HepG2 (cell line): ENCODE results near the gene ACAT2. TPM values are rescaled to one million over a fixed set of nuclear protein-coding genes. Genes with fewer than 3 reads are reported as not detected.

Source experiments
- DNMT3B ChIP-seq: conservative IDR thresholded peaks from 2 replicates; pipeline ENCODE4 v1.6.1; 2016; ENCODE audit warnings: missing biosample characterization, control low read depth
- EZH2 ChIP-seq: conservative IDR thresholded peaks from 2 replicates; pipeline ENCODE4 v1.6.1; 2012; ENCODE audit warnings: mild to moderate bottlenecking, low read depth, low read length, moderate library complexity
- GABPB1 ChIP-seq: IDR thresholded peaks from 2 replicates; pipeline ENCODE4 v1.6.1; 2016; ENCODE audit warnings: mild to moderate bottlenecking, missing genetic modification reagents, moderate library complexity, missing compliant biosample characterization
- IKZF5 ChIP-seq: IDR thresholded peaks from 2 replicates; pipeline ENCODE4 v1.6.1; 2018; ENCODE audit warnings: missing genetic modification reagents, mild to moderate bottlenecking, missing compliant biosample characterization
- NFIB ChIP-seq: sonication (generic); formaldehyde crosslinking; IDR thresholded peaks from 2 replicates; pipeline ENCODE4 v1.9.0; 2021; ENCODE audit warnings: missing genetic modification reagents, mild to moderate bottlenecking, borderline replicate concordance
- TGIF2 ChIP-seq: IDR thresholded peaks from 2 replicates; pipeline ENCODE4 v1.6.1; 2016; ENCODE audit warnings: control low read depth, missing compliant biosample characterization
- ZNF264 ChIP-seq: sonication (generic); formaldehyde crosslinking; IDR thresholded peaks from 2 replicates; pipeline ENCODE4 v1.4.0; 2020; ENCODE audit warnings: missing genetic modification reagents
- ZNF343 ChIP-seq: sonication (generic); formaldehyde crosslinking; IDR thresholded peaks from 2 replicates; pipeline ENCODE4 v1.4.0; 2020; ENCODE audit warnings: mild to moderate bottlenecking, missing genetic modification reagents
- ZNF44 ChIP-seq: sonication (generic); formaldehyde crosslinking; IDR thresholded peaks from 2 replicates; pipeline ENCODE4 v1.5.1; 2020; ENCODE audit warnings: mild to moderate bottlenecking, missing genetic modification reagents
- ZNF512B ChIP-seq: sonication (generic); formaldehyde crosslinking; IDR thresholded peaks from 2 replicates; pipeline ENCODE4 v1.5.1; 2020; ENCODE audit warnings: missing genetic modification reagents, mild to moderate bottlenecking, borderline replicate concordance
- ZNF572 ChIP-seq: sonication (generic); formaldehyde crosslinking; IDR thresholded peaks from 2 replicates; pipeline ENCODE4 v1.5.1; 2020; ENCODE audit warnings: mild to moderate bottlenecking, missing genetic modification reagents
- ZNF780A ChIP-seq: sonication (generic); formaldehyde crosslinking; IDR thresholded peaks from 2 replicates; pipeline ENCODE4 v1.8.0; 2022; ENCODE audit warnings: mild to moderate bottlenecking, missing genetic modification reagents, moderate library complexity
- ZNF883 ChIP-seq: sonication (generic); formaldehyde crosslinking; IDR thresholded peaks from 2 replicates; pipeline ENCODE4 v1.5.1; 2020; ENCODE audit warnings: mild to moderate bottlenecking, missing genetic modification reagents; ENCODE audit errors: not compliant biosample characterization
- polyA plus RNA-seq, 8 experiments: library from polyadenylated mRNA; depleted of rRNA in 3 of 8; stranded (reverse) in 7 of 8; unstranded in 1 of 8; fragments of >200 nt; fragmentation: Illumina TruSeq in 4 of 8; extraction: Trizol in 4 of 8; gene quantifications; 2 replicates each; pipeline versions ENCODE4 v1.2.1 to v1.2.3, GENCODE V29; 2011 to 2016; ENCODE audit warnings: low read depth in 4 of 8, missing spikeins in 1 of 8, mixed read lengths in 1 of 8; ENCODE audit not compliant: insufficient read depth in 1 of 8
- total RNA-seq, 5 experiments: library from RNA; depleted of rRNA; stranded (reverse); fragments of >200 nt; fragmentation: Illumina TruSeq; extraction: Trizol; gene quantifications; 2 replicates each; pipeline ENCODE4 v1.2.3, GENCODE V29; 2016; ENCODE audit warnings: low read depth in 1 of 5
- TF ChIP-seq, protein P1 (sequence below), 2 experiments: sonication (generic) in 1 of 2; formaldehyde crosslinking in 1 of 2; IDR thresholded peaks; 2 replicates each; pipeline versions ENCODE4 v1.4.0 to v1.6.1; 2016 to 2020; ENCODE audit warnings: borderline replicate concordance in 1 of 2, low read depth in 1 of 2, mild to moderate bottlenecking in 1 of 2, missing genetic modification reagents in 1 of 2
- TF ChIP-seq, protein P2 (sequence below): sonication (generic); formaldehyde crosslinking; IDR thresholded peaks from 2 replicates; pipeline ENCODE4 v1.5.0; 2020; ENCODE audit warnings: mild to moderate bottlenecking, missing genetic modification reagents, moderate library complexity
- TF ChIP-seq, protein P3 (sequence below): sonication (generic); formaldehyde crosslinking; IDR thresholded peaks from 2 replicates; pipeline ENCODE4 v1.4.0; 2020; ENCODE audit warnings: mild to moderate bottlenecking, low read depth, missing genetic modification reagents

ACAT2 gene
- total and polyA plus RNA-seq, 2 of the 13 experiments (the other 11 are each of a cell fraction or from before 2014, with no cell fraction given), result 121 to 534 TPM

DNA sequence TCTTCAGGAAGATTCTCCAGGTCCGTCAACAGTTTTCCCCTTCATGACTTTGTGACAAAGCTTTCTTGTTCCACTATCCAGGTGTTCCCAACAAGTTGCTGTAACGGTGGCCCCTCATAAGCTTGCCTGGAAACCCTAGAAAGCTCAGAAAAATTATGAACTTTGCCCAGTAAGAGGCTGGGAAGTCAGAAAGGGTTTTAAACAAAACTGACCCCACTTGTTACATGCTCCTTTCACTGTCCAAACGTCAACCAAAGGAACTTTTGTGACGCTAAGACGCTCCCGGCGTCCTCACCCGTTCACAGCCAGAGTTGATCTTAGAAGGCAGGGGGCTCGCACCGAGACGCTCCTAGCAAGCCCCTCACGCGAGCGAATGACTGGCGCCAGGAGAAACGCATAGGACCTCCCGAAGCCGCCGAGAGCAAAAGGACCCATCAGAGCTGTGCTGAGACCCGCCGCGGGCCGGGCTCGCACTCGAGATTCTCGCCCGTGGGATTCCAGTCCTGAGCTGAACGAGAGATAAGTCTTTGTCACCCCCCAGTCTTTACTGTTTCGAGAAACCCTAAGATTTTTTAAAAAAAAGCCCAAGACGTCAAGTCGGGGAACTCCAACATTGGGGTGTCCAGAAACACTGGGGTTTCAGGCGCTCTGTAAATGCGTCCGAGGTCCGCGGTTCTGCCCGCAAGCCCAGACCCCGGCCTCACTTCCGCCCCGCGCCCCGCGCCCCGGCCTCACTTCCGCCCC, 544 bp upstream of the ACAT2 start (continued):
- TF ChIP-seq, protein P1, sequence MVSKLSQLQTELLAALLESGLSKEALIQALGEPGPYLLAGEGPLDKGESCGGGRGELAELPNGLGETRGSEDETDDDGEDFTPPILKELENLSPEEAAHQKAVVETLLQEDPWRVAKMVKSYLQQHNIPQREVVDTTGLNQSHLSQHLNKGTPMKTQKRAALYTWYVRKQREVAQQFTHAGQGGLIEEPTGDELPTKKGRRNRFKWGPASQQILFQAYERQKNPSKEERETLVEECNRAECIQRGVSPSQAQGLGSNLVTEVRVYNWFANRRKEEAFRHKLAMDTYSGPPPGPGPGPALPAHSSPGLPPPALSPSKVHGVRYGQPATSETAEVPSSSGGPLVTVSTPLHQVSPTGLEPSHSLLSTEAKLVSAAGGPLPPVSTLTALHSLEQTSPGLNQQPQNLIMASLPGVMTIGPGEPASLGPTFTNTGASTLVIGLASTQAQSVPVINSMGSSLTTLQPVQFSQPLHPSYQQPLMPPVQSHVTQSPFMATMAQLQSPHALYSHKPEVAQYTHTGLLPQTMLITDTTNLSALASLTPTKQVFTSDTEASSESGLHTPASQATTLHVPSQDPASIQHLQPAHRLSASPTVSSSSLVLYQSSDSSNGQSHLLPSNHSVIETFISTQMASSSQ (IDR thresholded peaks at IDR 0.05; ENCODE audit: low read depth), result no peak
- TF ChIP-seq, protein P1 (CRISPR knock-in tag; IDR thresholded peaks at IDR 0.05; ENCODE audit: borderline replicate concordance), result no peak
- TF ChIP-seq IKZF5 (CRISPR knock-in tag) (peak; percentile 19; the same call in 1 of the 2 replicates), ZNF264 (CRISPR knock-in tag) (no peak), ZNF883 (CRISPR knock-in tag) (no peak), DNMT3B (CRISPR knock-in tag) (no peak), ZNF780A (CRISPR knock-in tag) (no peak), TGIF2 (no peak), NFIB (CRISPR knock-in tag) (no peak), ZNF572 (CRISPR knock-in tag) (0 out of 2 replicates have a peak, but pooled peaks have one; percentile 71), EZH2 (no peak), ZNF343 (CRISPR knock-in tag) (no peak), GABPB1 (CRISPR knock-in tag) (0 out of 2 replicates have a peak, but pooled peaks have one; percentile 76), ZNF512B (CRISPR knock-in tag) (no peak), ZNF44 (CRISPR knock-in tag) (no peak)
- TF ChIP-seq, protein P2, sequence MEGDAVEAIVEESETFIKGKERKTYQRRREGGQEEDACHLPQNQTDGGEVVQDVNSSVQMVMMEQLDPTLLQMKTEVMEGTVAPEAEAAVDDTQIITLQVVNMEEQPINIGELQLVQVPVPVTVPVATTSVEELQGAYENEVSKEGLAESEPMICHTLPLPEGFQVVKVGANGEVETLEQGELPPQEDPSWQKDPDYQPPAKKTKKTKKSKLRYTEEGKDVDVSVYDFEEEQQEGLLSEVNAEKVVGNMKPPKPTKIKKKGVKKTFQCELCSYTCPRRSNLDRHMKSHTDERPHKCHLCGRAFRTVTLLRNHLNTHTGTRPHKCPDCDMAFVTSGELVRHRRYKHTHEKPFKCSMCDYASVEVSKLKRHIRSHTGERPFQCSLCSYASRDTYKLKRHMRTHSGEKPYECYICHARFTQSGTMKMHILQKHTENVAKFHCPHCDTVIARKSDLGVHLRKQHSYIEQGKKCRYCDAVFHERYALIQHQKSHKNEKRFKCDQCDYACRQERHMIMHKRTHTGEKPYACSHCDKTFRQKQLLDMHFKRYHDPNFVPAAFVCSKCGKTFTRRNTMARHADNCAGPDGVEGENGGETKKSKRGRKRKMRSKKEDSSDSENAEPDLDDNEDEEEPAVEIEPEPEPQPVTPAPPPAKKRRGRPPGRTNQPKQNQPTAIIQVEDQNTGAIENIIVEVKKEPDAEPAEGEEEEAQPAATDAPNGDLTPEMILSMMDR (CRISPR knock-in tag), result no peak
- TF ChIP-seq, protein P3, sequence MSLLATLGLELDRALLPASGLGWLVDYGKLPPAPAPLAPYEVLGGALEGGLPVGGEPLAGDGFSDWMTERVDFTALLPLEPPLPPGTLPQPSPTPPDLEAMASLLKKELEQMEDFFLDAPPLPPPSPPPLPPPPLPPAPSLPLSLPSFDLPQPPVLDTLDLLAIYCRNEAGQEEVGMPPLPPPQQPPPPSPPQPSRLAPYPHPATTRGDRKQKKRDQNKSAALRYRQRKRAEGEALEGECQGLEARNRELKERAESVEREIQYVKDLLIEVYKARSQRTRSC (CRISPR knock-in tag), result no peak
